Tibial nerve (tissue), 4 donors: ENCODE data around the gene XIST. TPM values are rescaled to one million over a fixed set of nuclear protein-coding genes. Genes with fewer than 3 reads are reported as not detected.

Experiments
- DNase-seq, 2 donors: peaks; one replicate each; pipeline ENCODE4 v3.0.0-alpha.2; 2019; ENCODE audit warnings: low spot score in 2 of 2
- H3K27ac ChIP-seq, 4 donors: fragments of 200-600 bp; sonication (generic) in 3 of 4; one replicate each; pipeline ENCODE4 v1.5.1; 2017 to 2019; ENCODE audit warnings: mild to moderate bottlenecking in 1 of 4
- H3K27me3 ChIP-seq, 2 donors: fragments of 200-600 bp; sonication (generic) in 1 of 2; one replicate each; pipeline versions ENCODE4 v1.5.1 to v1.6.0; 2017 to 2019
- H3K36me3 ChIP-seq, 3 donors: fragments of 200-600 bp; sonication (generic); one replicate each; pipeline ENCODE4 v1.5.1; 2018 to 2019
- H3K4me1 ChIP-seq, 4 donors: fragments of 200-600 bp; sonication (generic) in 3 of 4; one replicate each; pipeline ENCODE4 v1.5.1; 2017 to 2019
- H3K4me3 ChIP-seq, 4 donors: fragments of 200-600 bp; sonication (generic) in 3 of 4; one replicate each; pipeline ENCODE4 v1.5.1; 2017 to 2019; ENCODE audit warnings: mild to moderate bottlenecking in 1 of 4, moderate library complexity in 1 of 4
- H3K9me3 ChIP-seq, 4 donors: fragments of 200-600 bp; sonication (generic) in 3 of 4; one replicate each; pipeline ENCODE4 v1.5.1; 2017 to 2019
- CTCF ChIP-seq, 5 experiments: fragments of 200-600 bp in 3 of 5; fragments of 450-650 bp in 2 of 5; sonication (generic) in 3 of 5; IDR thresholded peaks; one replicate each; pipeline ENCODE4 v1.5.1; 2016 to 2019; ENCODE audit warnings: antibody characterized with exemption in 5 of 5, mild to moderate bottlenecking in 3 of 5, moderate library complexity in 2 of 5
- EP300 ChIP-seq, 2 donors: sonication (generic); formaldehyde crosslinking; IDR thresholded peaks; one replicate each; pipeline ENCODE4 v1.6.1; 2017; ENCODE audit warnings: antibody characterized with exemption in 2 of 2, mild to moderate bottlenecking in 1 of 2
- POLR2A ChIP-seq, 2 donors: fragments of 450-650 bp; IDR thresholded peaks; one replicate each; pipeline ENCODE4 v1.6.1; 2017; ENCODE audit warnings: antibody characterized with exemption in 2 of 2, mild to moderate bottlenecking in 2 of 2, moderate library complexity in 2 of 2
- WGBS, 2 donors: methylation state at CpG; one replicate each; pipeline ENCODE4 v1.1.5; 2018; 5-methylcytosine and 5-hydroxymethylcytosine counted together
- total RNA-seq, 4 donors: library from RNA; depleted of rRNA; stranded (reverse); fragments of >200 nt; gene quantifications; one replicate each; pipeline ENCODE4 v1.1.0, GENCODE V29; 2016

XIST gene
- total RNA-seq, 4 donors from 2014 or later, result 5.5 to 502 (median 219) TPM

GRCh38 chrX:73838123-73838522 lies 14.4 kb downstream of the XIST start:
- Histone ChIP-seq H3K27me3 (no peaks in the 10 kb centered on the region), H3K36me3 (no peaks in the 10 kb centered on the region), H3K9me3 (no peaks in the 10 kb centered on the region), H3K4me3 (no peak overlapping the region), H3K27ac (no peak overlapping the region), H3K4me1 (peaks cover 0 to 9% (median 0%) of the 10 kb centered on the region in 4 donors)
- no peak for DNase-seq
- WGBS, 2 donors, result 86 to 96% methylated on average over 3 of the region's 3 CpGs
- TF ChIP-seq EP300 (IDR thresholded peaks at IDR 0.05) (no peak), POLR2A (IDR thresholded peaks at IDR 0.05) (no peak), CTCF (IDR thresholded peaks at IDR 0.05) (no peak)

DNA sequence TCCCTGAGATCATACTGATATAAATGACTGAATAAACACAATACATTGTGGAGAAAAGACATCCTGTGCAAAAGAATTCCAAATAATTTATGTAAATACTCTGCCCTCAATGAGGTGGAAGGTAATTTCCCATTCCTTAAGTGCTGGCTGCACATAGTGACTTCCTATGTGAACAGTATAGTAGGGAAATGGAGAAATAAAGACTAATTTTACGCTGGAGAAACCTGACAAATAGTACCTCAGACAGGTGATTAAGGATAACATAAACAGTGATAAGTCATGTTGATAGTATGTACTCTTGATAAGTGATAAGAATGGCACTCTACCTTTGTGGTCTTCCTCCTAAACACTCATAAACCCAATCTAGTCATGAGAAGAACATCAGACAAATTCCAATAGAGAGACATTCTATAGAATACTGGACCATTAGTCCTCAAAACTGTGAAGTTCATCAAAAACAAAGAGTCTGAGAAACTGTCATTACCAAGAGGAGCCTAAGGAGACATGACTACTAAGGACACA lies 15.5 kb downstream of the XIST start:
- no peaks in the 10 kb centered on the region for H3K36me3 ChIP-seq
- no peaks in the 10 kb centered on the region for H3K27me3 ChIP-seq
- no peak for DNase-seq
- no peak for TF ChIP-seq CTCF (IDR thresholded peaks at IDR 0.05)
- no peak for TF ChIP-seq POLR2A (IDR thresholded peaks at IDR 0.05)
- TF ChIP-seq EP300 (IDR thresholded peaks at IDR 0.05), result no peak
- no peak overlapping the region for H3K27ac ChIP-seq
- H3K4me1 ChIP-seq, result peaks cover 0 to 9% (median 0%) of the 10 kb centered on the region in 4 donors
- H3K4me3 ChIP-seq, result no peak overlapping the region
- 83 to 88% methylated on average over 1 of the region's 1 CpG for WGBS, 2 donors
- no peaks in the 10 kb centered on the region for H3K9me3 ChIP-seq

DNA sequence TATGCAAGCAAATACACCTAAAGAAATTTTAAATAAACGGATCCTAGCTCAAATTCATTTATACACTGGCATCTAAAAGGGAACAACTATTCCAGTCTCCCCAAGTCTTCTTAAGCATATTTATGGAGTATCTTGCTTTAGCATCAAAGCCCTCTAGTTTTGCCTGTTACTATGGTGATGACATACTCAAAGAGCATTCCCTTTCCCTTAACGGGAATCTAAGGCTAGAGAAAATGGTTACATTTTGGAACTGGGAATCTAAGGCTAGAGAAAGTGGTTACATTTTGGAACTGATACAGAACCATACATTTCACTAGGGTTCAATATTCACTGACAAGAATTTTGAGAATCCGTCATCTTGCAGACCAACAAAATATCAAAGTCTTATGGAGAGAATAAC lies 18.3 kb downstream of the XIST start:
- H3K4me3 ChIP-seq, result no peak overlapping the region
- whole genome bisulfite sequencing, 2 donors, result 72 to 76% methylated on average over 3 of the region's 3 CpGs

DNA sequence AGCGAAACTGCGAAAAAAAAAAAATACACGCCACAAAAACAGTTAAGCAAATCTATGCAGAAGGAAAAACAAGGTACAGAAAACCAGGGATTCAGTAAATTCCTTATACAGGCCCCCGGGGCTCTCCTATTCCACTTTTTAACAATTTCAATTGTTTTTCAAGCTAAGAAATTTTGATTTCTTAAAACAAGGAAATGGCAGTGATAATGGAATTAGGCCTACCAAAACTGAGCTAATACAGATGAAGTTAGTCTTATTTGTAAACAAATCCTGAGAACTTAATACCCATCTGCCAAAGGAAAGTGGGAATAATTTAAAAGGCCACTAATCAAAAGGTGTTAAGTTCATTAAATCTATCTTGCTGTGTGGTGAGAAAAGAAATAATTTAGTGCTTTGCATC lies 20.2 kb downstream of the XIST start:
- WGBS, 2 donors, result 89 to 92% methylated on average over 4 of the region's 4 CpGs

More for the DNA sequence above, 18.3 kb downstream of the XIST start:
- no peaks in the 10 kb centered on the region for H3K9me3 ChIP-seq
- DNase-seq, result no peak
- no peak overlapping the region for H3K27ac ChIP-seq
- no peaks in the 10 kb centered on the region for H3K36me3 ChIP-seq
- TF ChIP-seq CTCF (IDR thresholded peaks at IDR 0.05), result no peak
- TF ChIP-seq EP300 (IDR thresholded peaks at IDR 0.05), result no peak
- no peak for TF ChIP-seq POLR2A (IDR thresholded peaks at IDR 0.05)
- H3K4me1 ChIP-seq, result no peaks in the 10 kb centered on the region
- no peaks in the 10 kb centered on the region for H3K27me3 ChIP-seq

DNA sequence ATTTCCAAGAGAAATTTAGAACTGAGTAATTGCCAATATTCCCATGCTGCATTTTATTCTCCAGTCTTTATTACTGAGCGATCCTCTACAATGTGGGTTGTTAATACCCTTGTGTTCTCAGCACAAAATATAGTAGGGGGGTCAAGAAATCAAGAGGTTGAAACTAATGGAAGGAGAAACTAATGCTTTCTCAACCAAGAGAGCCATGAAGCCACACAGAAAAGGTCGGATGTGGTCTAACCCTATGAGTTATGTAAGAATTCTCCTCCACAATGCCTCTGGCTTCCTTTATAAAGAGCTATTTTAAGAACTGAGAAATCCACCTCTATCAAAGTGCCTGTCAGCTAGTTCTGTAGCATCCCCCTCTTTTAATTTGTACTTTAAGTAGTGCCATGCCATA lies 21.0 kb downstream of the XIST start:
- no peak for DNase-seq
- H3K27me3 ChIP-seq, result no peaks in the 10 kb centered on the region
- H3K9me3 ChIP-seq, result no peaks in the 10 kb centered on the region
- H3K4me1 ChIP-seq, result no peaks in the 10 kb centered on the region
- 59 to 63% methylated on average over 2 of the region's 2 CpGs for WGBS, 2 donors
- TF ChIP-seq EP300 (IDR thresholded peaks at IDR 0.05), result no peak
- no peak for TF ChIP-seq POLR2A (IDR thresholded peaks at IDR 0.05)
- TF ChIP-seq CTCF (IDR thresholded peaks at IDR 0.05), result no peak
- no peak overlapping the region for H3K4me3 ChIP-seq
- no peaks in the 10 kb centered on the region for H3K36me3 ChIP-seq
- no peak overlapping the region for H3K27ac ChIP-seq

More for the DNA sequence above, 20.2 kb downstream of the XIST start:
- Histone ChIP-seq H3K27ac (no peak overlapping the region), H3K4me1 (no peaks in the 10 kb centered on the region), H3K27me3 (no peaks in the 10 kb centered on the region), H3K4me3 (no peak overlapping the region), H3K9me3 (no peaks in the 10 kb centered on the region), H3K36me3 (no peaks in the 10 kb centered on the region)
- TF ChIP-seq EP300 (IDR thresholded peaks at IDR 0.05), result no peak
- no peak for TF ChIP-seq POLR2A (IDR thresholded peaks at IDR 0.05)
- no peak for TF ChIP-seq CTCF (IDR thresholded peaks at IDR 0.05)
- no peak for DNase-seq
